NB4 (cell line): Measurements from ENCODE around the gene TMED10.

Source experiments
- CTCF ChIP-seq: IDR thresholded peaks from one replicate; pipeline ENCODE4 v1.5.1; 2012; ENCODE audit warnings: low read depth, low read length
- MYC ChIP-seq: IDR thresholded peaks from 2 replicates; pipeline ENCODE4 v1.6.1; 2011; ENCODE audit warnings: low read depth, low read length

DNA sequence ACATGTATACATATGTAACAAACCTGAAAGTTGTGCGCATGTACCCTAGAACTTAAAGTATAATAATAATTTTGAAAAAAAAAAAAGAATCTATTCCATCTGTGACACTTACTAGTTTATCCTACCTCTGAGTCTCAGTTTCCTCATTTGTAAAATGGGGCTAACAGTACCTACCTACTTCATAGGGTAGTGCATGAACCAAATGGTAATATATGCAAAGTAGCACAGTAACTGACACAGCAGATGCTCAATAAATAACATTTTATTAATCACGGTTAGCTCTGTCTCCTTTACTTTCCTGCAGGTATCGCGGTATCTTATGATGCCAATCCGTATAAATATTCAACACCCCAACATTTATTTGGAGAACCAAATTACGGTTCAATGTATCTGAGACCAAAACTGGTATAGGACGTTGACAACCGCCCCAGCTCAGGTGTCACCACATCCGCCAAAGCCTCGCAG, 703 bp downstream of the TMED10 start:
- TF ChIP-seq MYC (no peak), CTCF (no peak)
